NCI-H2081 treated with DMSO at 0.1 percent for 48 hours (cell line): ENCODE results near the gene EPS15.
"Not testable (repeated sequence)": the region's sequence is repeated elsewhere in the genome, so short reads cannot be mapped to it uniquely, and the experiment has no call there.

Experiments
- DNase-seq: peaks from one replicate; lab custom pipeline; 2025; lab: John Stamatoyannopoulos, UW

Gene EPS15

GRCh38 chr1:51542158-51542953 lies 23.3 kb upstream of the EPS15 start:
- no peak for DNase-seq

- no peak for DNase-seq
These were observed 22.4 kb upstream of the EPS15 start for GRCh38 chr1:51541313-51542050.

- no peak for DNase-seq
These were observed 18.5 kb upstream of the EPS15 start for GRCh38 chr1:51537568-51537967.

GRCh38 chr1:51535006-51535592 lies 16.0 kb upstream of the EPS15 start:
- no peak for DNase-seq

GRCh38 chr1:51534447-51534846 lies 15.4 kb upstream of the EPS15 start:
- DNase-seq: no peak

GRCh38 chr1:51532853-51533252 lies 13.8 kb upstream of the EPS15 start:
- no peak for DNase-seq

- not testable (repeated sequence) for DNase-seq
These were observed 11.4 kb upstream of the EPS15 start for GRCh38 chr1:51530447-51530846.

GRCh38 chr1:51527144-51527543 lies 8.1 kb upstream of the EPS15 start:
- no peak for DNase-seq

- DNase-seq: no peak
These were observed 7.2 kb upstream of the EPS15 start for GRCh38 chr1:51526248-51526647.

GRCh38 chr1:51525295-51525694 lies 6.2 kb upstream of the EPS15 start:
- DNase-seq: no peak

- DNase-seq: no peak
These were observed 5.8 kb upstream of the EPS15 start for GRCh38 chr1:51524817-51525216.

- no peak for DNase-seq
These were observed 4.9 kb upstream of the EPS15 start for GRCh38 chr1:51523931-51524330.

GRCh38 chr1:51520700-51521248 lies 1.7 kb upstream of the EPS15 start:
- DNase-seq: no peak

- no peak for DNase-seq
These were observed 1.0 kb upstream of the EPS15 start for GRCh38 chr1:51519865-51520699.

- DNase-seq: no peak
These were observed 449 bp downstream of the EPS15 start for GRCh38 chr1:51518586-51519047.

GRCh38 chr1:51518033-51518585 lies 957 bp downstream of the EPS15 start:
- peak; percentile 20 for DNase-seq

GRCh38 chr1:51517361-51518032 lies 1.6 kb downstream of the EPS15 start:
- no peak for DNase-seq

GRCh38 chr1:51516649-51517158 lies 2.4 kb downstream of the EPS15 start:
- no peak for DNase-seq

GRCh38 chr1:51515982-51516648 lies 3.0 kb downstream of the EPS15 start:
- DNase-seq: no peak
